ENCODE data around the gene RIT2.

DNA sequence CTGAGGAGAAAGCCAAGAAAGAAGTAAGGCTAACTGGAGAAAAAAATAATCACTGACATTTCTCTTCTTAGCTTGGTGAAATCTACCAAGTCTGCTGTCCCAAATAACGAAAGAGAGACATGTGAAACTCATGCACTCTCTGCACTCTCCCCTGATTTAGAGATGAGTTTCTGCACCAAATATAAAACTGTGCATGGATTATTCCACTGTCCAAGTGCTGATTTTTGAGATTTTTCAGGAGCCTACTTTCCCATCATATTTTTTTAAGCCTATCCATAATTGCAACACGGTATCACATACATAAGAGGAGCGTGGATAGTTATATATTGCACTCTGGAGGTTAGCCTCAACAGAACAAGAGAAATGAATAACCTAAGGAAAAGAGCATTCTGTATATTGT, 10.0 kb upstream of the RIT2 start:
- TF ChIP-seq, protein P1, sequence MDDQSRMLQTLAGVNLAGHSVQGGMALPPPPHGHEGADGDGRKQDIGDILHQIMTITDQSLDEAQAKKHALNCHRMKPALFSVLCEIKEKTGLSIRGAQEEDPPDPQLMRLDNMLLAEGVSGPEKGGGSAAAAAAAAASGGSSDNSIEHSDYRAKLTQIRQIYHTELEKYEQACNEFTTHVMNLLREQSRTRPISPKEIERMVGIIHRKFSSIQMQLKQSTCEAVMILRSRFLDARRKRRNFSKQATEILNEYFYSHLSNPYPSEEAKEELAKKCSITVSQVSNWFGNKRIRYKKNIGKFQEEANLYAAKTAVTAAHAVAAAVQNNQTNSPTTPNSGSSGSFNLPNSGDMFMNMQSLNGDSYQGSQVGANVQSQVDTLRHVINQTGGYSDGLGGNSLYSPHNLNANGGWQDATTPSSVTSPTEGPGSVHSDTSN (IDR thresholded peaks at IDR 0.05): no peak
- TF ChIP-seq JUN (IDR thresholded peaks at IDR 0.05): no peak
- TF ChIP-seq, protein P2, sequence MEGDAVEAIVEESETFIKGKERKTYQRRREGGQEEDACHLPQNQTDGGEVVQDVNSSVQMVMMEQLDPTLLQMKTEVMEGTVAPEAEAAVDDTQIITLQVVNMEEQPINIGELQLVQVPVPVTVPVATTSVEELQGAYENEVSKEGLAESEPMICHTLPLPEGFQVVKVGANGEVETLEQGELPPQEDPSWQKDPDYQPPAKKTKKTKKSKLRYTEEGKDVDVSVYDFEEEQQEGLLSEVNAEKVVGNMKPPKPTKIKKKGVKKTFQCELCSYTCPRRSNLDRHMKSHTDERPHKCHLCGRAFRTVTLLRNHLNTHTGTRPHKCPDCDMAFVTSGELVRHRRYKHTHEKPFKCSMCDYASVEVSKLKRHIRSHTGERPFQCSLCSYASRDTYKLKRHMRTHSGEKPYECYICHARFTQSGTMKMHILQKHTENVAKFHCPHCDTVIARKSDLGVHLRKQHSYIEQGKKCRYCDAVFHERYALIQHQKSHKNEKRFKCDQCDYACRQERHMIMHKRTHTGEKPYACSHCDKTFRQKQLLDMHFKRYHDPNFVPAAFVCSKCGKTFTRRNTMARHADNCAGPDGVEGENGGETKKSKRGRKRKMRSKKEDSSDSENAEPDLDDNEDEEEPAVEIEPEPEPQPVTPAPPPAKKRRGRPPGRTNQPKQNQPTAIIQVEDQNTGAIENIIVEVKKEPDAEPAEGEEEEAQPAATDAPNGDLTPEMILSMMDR (IDR thresholded peaks at IDR 0.05): no peak
